ENCODE data around the gene DHX36. TPM values are rescaled to one million over a fixed set of nuclear protein-coding genes. Genes with fewer than 3 reads are reported as not detected.

The DHX36 gene
- total and polyA plus RNA-seq, 2 of the 4 experiments (the other 2 are of a cell fraction): 27.1 to 30.2 TPM

GRCh38 chr3:154273381-154273780 lies 50.9 kb downstream of the DHX36 start:
- no peaks in the 10 kb centered on the region for H3K9me1 ChIP-seq (ENCODE audit: insufficient read depth, low read length)
- no peaks in the 10 kb centered on the region for H3K9me3 ChIP-seq (ENCODE audit: control insufficient read depth, insufficient read depth, low read length)
- no peaks in the 10 kb centered on the region for H3K4me1 ChIP-seq (ENCODE audit: control insufficient read depth, insufficient read depth, low read length)
- intact Hi-C loops (cut with micrococcal nuclease): no loop called here
- no peak overlapping the region for H4K8ac ChIP-seq (ENCODE audit: low read depth in 2 of 2, low read length in 2 of 2)
- H3K9ac ChIP-seq (ENCODE audit: low read depth, low read length): no peak overlapping the region
- no peaks in the 10 kb centered on the region for H4K20me1 ChIP-seq (ENCODE audit: insufficient read depth, low read length)
- no peak overlapping the region for H2AK9ac ChIP-seq (replicated peaks; ENCODE audit: low read depth, low read length, poor library complexity)
- no peak overlapping the region for H4K91ac ChIP-seq (ENCODE audit: insufficient read depth, low read depth, low read length)
- no peak overlapping the region for H3K4me3 ChIP-seq (ENCODE audit: insufficient read depth, low read depth, low read length)
- no peak overlapping the region for H3K4ac ChIP-seq (ENCODE audit: low read depth, low read length)
- no peak overlapping the region for H3K56ac ChIP-seq (ENCODE audit: extremely low read depth, insufficient read depth, low read length)
- dilution Hi-C loops (cut with HindIII; ENCODE audit: low sequenced_read_pairs, unreplicated experiment): no loop called here
- no peak for DNase-seq
- H2AFZ ChIP-seq (replicated peaks; ENCODE audit: low read length, poor library complexity): no peak overlapping the region
- H3K79me1 ChIP-seq (ENCODE audit: low read depth in 1 of 2, low read length in 2 of 2): peaks cover 0 to 2% of the 10 kb centered on the region in 2 experiments; a peak in 2 of 4 replicates
- in situ Hi-C loops (cut with MboI; ENCODE audit: low sequenced_read_pairs): no loop called here
- H3K23ac ChIP-seq (ENCODE audit: low read depth, low read length): no peak overlapping the region
- no peak overlapping the region for H3K4me2 ChIP-seq (ENCODE audit: low read depth, low read length)
- no CpG with 5 or more reads among the region's 2 CpGs for WGBS, 2 experiments (ENCODE audit: extremely low coverage in 2 of 2, insufficient read length in 1 of 2)
- no peak overlapping the region for H4K5ac ChIP-seq (ENCODE audit: low read depth, low read length)
- no peak overlapping the region for H3K18ac ChIP-seq (ENCODE audit: low read depth, low read length)
- TF ChIP-seq FOS (IDR thresholded peaks at IDR 0.05; ENCODE audit: low read depth, low read length) (no peak), BHLHE40 (IDR thresholded peaks at IDR 0.05; ENCODE audit: low read depth, low read length) (no peak), SMC3 (IDR thresholded peaks at IDR 0.05; ENCODE audit: low read depth, low read length) (no peak), MXI1 (IDR thresholded peaks at IDR 0.05; ENCODE audit: borderline replicate concordance, low read depth, low read length) (no peak), CTCF (conservative IDR thresholded peaks at IDR 0.05; ENCODE audit: low read depth, low read length) (no peak), RCOR1 (IDR thresholded peaks at IDR 0.05; ENCODE audit: insufficient replicate concordance, low read length) (no peak), MAZ (IDR thresholded peaks at IDR 0.05; ENCODE audit: borderline replicate concordance, low read depth, low read length) (no peak), POLR2A (IDR thresholded peaks at IDR 0.05; ENCODE audit: low read depth, low read length) (no peak), NFE2L2 (IDR thresholded peaks at IDR 0.05; ENCODE audit: low read depth, low read length) (no peak), ELK1 (IDR thresholded peaks at IDR 0.05; ENCODE audit: borderline replicate concordance, low read depth, low read length) (no peak), RAD21 (IDR thresholded peaks at IDR 0.05; ENCODE audit: low read length) (no peak), MAFK (IDR thresholded peaks at IDR 0.05; ENCODE audit: low read depth, low read length) (no peak)
- ATAC-seq (ENCODE audit: low read depth): no peak
- no peak overlapping the region for H2BK20ac ChIP-seq (ENCODE audit: low read depth, low read length)
- no peak overlapping the region for H2BK120ac ChIP-seq (ENCODE audit: low read depth, low read length)
- no peak overlapping the region for H2AK5ac ChIP-seq (ENCODE audit: low read depth, low read length)
- H3K14ac ChIP-seq (replicated peaks; ENCODE audit: low read depth, low read length): no peak overlapping the region
- no peaks in the 10 kb centered on the region for H3K27me3 ChIP-seq (ENCODE audit: control insufficient read depth, insufficient read depth, low read length)
- H3K36me3 ChIP-seq (ENCODE audit: control insufficient read depth, insufficient read depth, low read length): peaks cover 21% of the 10 kb centered on the region
- ChIA-PET CTCF (no interaction called here), POLR2A (ENCODE audit: unreplicated experiment) (no interaction called here)
- BruUV-seq (replicated peaks): TSS peak; percentile 19
- no peak overlapping the region for H3K27ac ChIP-seq (ENCODE audit: insufficient read depth, low read length)
- H2BK15ac ChIP-seq (ENCODE audit: low read depth, low read length): no peak overlapping the region
- H2BK5ac ChIP-seq (ENCODE audit: low read depth, low read length, poor library complexity, severe bottlenecking): no peak overlapping the region

Data from IMR-90 (cell line).